Activated B cell treated with CpG ODN at 0.5 μM for 24 hours (primary cell): Measurements from ENCODE around the gene ATP1A1. TPM values are rescaled to one million over a fixed set of nuclear protein-coding genes. Genes with fewer than 3 reads are reported as not detected.

Experiments
- ATAC-seq: fragments of 200-7000 bp; cut with Tn5 transposase; one replicate; pipeline ENCODE4 v1.10.0; 2021; ENCODE audit warnings: low read depth, mild to moderate bottlenecking, moderate library complexity
- CTCF ChIA-PET: fragments of 350-600 bp; sonication (Branson Sonifier 250); formaldehyde crosslinking; loops from one replicate; lab custom pipeline; 2021; ENCODE audit warnings: antibody characterized with exemption; lab: Charles Lee
- POLR2A ChIA-PET: fragments of 350-600 bp; sonication (Branson Sonifier 250); formaldehyde crosslinking; loops from one replicate; lab custom pipeline; 2021; ENCODE audit warnings: antibody characterized with exemption; lab: Charles Lee
- DNase-seq: peaks from one replicate; pipeline ENCODE4 v3.0.0; 2022
- H3K27ac Mint-ChIP-seq: one replicate; pipeline ENCODE4 v1.8.0; 2020; ENCODE audit warnings: mixed read lengths
- H3K27me3 Mint-ChIP-seq: one replicate; pipeline ENCODE4 v1.8.0; 2021; ENCODE audit warnings: mixed read lengths
- H3K36me3 Mint-ChIP-seq: one replicate; pipeline ENCODE4 v1.8.0; 2021; ENCODE audit warnings: low read depth, mixed read lengths
- H3K4me1 Mint-ChIP-seq: one replicate; pipeline ENCODE4 v1.8.0; 2021; ENCODE audit warnings: mixed read lengths
- H3K4me3 Mint-ChIP-seq: one replicate; pipeline ENCODE4 v1.8.0; 2020; ENCODE audit warnings: mild to moderate bottlenecking, mixed read lengths
- H3K9me3 Mint-ChIP-seq: one replicate; pipeline ENCODE4 v1.8.0; 2020; ENCODE audit warnings: mixed read lengths
- intact Hi-C: fragments of 100-400 bp; cut with micrococcal nuclease; formaldehyde crosslinking; loops from one replicate; pipeline ENCODE4 v1.15.1; 2024
- total RNA-seq: library from RNA; stranded (reverse); gene quantifications from 2 replicates; pipeline ENCODE4 v1.2.3, GENCODE V29; 2022
- TF ChIP-seq, protein P1 (sequence below): fragments of 200-600 bp; IDR thresholded peaks from one replicate; pipeline ENCODE4 v1.8.0; 2022; ENCODE audit warnings: antibody characterized with exemption, mild to moderate bottlenecking

The ATP1A1 gene
- 139 and 151 TPM in 2 replicates for total RNA-seq

DNA sequence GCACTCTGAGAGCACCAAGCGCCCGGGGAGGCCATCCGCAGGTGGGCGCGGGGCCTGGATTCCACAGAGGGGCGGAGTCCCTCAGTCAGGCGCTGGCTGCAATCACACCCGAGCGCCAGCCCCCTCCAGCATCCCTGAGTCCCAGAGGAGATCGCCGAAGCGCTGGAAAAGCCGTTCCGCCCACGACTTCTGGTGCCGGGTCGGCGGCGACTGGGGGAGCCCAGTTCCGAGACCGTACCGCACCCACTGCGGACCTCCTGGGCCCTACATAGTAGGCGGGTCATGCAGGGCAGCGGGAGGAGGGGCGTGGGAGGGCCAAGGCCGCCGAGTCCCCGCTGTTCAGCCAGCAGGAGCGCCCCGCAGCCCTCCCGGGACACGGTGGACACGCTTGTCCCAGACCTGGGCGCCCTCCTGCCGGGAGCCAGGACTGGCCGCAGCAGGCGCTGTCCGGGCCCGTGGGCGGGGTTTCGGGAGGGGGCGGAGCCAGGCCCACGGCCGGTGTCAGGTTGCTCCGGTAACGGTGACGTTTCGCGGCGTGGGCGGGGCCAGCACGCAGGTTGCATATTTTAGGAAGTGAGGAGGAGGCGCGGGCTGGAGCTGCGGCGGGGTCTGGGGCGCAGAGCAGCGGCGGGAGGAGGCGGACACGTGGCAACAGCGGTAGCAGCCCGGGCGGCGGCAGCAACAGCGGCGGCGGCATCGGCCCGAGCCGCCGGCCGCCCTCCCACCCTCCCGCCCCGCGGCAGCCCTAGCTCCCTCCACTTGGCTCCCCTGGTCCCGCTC, at the start of gene ATP1A1:
Gene ATP1A1, plus strand, starts transcription at position 594 of the 780 bp plus-strand sequence. CDS start 268 bp downstream, outside the sequence.
- ATAC-seq: peak; percentile 75
- peaks cover 38% of the 10 kb centered on the region for H3K4me1 Mint-ChIP-seq
- no peaks in the 10 kb centered on the region for H3K9me3 Mint-ChIP-seq
- peak within 1 kb of the TSS; percentile 94 for H3K27ac Mint-ChIP-seq
- peaks cover 5% of the 10 kb centered on the region for H3K36me3 Mint-ChIP-seq
- peaks cover 2% of the 10 kb centered on the region for H3K27me3 Mint-ChIP-seq
- POLR2A ChIA-PET: interaction anchor here (0.6 to 2.2 kb wide), 12 partner anchors 9 to 1234 kb away, joined by 3 to 9 read pairs (median 4); no protein-coding TSS in a partner anchor
- TF ChIP-seq, protein P1, sequence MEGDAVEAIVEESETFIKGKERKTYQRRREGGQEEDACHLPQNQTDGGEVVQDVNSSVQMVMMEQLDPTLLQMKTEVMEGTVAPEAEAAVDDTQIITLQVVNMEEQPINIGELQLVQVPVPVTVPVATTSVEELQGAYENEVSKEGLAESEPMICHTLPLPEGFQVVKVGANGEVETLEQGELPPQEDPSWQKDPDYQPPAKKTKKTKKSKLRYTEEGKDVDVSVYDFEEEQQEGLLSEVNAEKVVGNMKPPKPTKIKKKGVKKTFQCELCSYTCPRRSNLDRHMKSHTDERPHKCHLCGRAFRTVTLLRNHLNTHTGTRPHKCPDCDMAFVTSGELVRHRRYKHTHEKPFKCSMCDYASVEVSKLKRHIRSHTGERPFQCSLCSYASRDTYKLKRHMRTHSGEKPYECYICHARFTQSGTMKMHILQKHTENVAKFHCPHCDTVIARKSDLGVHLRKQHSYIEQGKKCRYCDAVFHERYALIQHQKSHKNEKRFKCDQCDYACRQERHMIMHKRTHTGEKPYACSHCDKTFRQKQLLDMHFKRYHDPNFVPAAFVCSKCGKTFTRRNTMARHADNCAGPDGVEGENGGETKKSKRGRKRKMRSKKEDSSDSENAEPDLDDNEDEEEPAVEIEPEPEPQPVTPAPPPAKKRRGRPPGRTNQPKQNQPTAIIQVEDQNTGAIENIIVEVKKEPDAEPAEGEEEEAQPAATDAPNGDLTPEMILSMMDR: no peak
- peak within 1 kb of the TSS; percentile 91 for H3K4me3 Mint-ChIP-seq
- CTCF ChIA-PET: no interaction called here
- intact Hi-C loops: loop anchor here (1.0 to 10.0 kb wide), 12 partner anchors 7 to 1289 kb away; partner anchors contain the start of genes MAN1A2, TENT5C and TTF2
- DNase-seq: peak; percentile 99

DNA sequence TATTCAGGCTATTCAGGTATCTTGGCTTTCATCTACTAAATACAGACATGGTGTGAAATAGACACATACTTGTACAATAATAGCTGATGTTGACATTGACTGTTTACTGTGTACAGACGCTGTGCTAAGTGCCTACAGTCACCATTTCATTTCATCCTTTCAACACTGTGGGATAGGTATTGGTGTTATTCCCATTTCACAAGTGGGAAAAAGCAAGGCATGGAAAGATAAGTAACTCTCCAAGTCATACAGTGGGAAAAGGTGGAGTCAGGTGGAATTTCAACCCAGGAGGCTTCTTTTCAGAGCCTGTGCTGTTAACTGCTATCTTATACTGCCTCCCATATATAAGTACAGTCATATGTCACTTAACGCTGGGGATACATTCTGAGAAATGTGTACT, 49.6 kb upstream of the ATP1A1 start:
- Mint-ChIP-seq H3K4me3 (no peak overlapping the region), H3K9me3 (no peaks in the 10 kb centered on the region), H3K27ac (no peak overlapping the region), H3K36me3 (no peaks in the 10 kb centered on the region), H3K4me1 (peaks cover 21% of the 10 kb centered on the region), H3K27me3 (no peaks in the 10 kb centered on the region)
- ATAC-seq (no peak), DNase-seq (no peak)
- TF ChIP-seq, protein P1: no peak
- intact Hi-C loops: no loop called here
- CTCF ChIA-PET: no interaction called here
- POLR2A ChIA-PET: no interaction called here

DNA sequence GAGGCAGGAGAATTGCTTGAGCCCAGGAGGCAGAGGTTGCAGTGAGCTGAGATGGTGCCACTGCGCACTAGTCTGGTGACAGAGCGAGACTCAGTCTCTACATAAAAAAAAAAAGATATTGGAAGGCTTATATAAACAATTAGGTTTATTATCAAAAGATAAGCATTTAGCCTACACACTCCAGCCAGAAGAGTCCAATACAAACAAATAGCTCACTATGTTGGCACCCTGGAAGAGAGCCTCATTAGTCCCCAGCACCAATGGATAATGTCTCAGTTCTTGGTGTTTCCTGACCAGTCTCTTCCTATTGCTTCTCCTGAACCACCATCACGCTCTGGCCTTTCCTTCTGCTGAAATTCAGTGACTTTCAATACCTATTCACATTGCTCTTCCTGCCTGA, 48.6 kb upstream of the ATP1A1 start:
- Mint-ChIP-seq H3K27me3 (no peaks in the 10 kb centered on the region), H3K4me1 (peaks cover 21% of the 10 kb centered on the region), H3K36me3 (no peaks in the 10 kb centered on the region), H3K27ac (no peak overlapping the region), H3K4me3 (no peak overlapping the region), H3K9me3 (no peaks in the 10 kb centered on the region)
- CTCF ChIA-PET: no interaction called here
- intact Hi-C loops: no loop called here
- POLR2A ChIA-PET: no interaction called here
- ATAC-seq (no peak), DNase-seq (no peak)
- TF ChIP-seq, protein P1: no peak

DNA sequence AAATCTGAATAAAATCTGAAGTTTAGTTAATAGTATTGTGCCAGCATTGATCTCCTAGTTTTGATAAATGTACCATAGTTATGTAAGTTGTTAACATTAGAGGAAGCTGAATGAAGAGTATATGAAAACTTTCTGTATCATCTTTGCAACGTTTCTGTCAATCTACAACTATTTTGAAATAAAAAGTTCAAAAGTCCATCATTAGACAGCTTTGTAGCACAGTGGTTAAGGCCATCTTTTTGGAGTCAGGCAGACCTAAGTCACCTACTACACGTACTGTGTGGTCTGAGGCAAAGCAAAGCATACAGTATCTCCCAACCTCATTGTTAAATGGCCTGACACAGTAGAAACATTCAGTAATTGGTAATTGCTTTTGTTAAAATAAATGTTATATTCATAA, 47.9 kb upstream of the ATP1A1 start:
- Mint-ChIP-seq H3K27ac (no peak overlapping the region), H3K9me3 (no peaks in the 10 kb centered on the region), H3K4me1 (peaks cover 28% of the 10 kb centered on the region), H3K4me3 (no peak overlapping the region), H3K27me3 (no peaks in the 10 kb centered on the region), H3K36me3 (no peaks in the 10 kb centered on the region)
- DNase-seq: no peak
- intact Hi-C loops: no loop called here
- TF ChIP-seq, protein P1: no peak
- ATAC-seq: no peak
- CTCF ChIA-PET: no interaction called here
- POLR2A ChIA-PET: no interaction called here

DNA sequence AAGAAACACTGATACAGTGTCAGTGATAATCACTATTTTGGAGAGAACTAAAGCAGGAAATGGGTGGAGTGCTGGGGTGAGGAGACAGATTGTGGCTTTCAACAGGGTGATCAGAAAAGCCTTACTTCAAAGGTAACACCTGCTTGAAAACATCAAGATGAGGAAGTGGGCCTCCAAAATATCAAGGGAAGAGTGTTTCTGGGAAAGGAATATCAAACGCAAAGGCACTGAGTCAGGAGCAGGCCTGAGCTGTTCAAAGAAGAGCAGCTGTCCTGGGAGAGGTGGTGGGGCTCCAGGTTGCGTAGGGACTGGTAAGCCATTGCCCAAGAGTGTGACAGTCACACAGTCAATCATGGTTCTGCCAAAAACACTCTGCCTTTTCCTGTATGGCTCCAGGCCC, 47.1 kb upstream of the ATP1A1 start:
- H3K4me1 Mint-ChIP-seq: peaks cover 31% of the 10 kb centered on the region
- TF ChIP-seq, protein P1: no peak
- no peak for DNase-seq
- no peaks in the 10 kb centered on the region for H3K36me3 Mint-ChIP-seq
- peak overlapping the region; percentile 77 for H3K27ac Mint-ChIP-seq
- no peak for ATAC-seq
- peak overlapping the region; percentile 30 for H3K4me3 Mint-ChIP-seq
- intact Hi-C loops: no loop called here
- H3K27me3 Mint-ChIP-seq: no peaks in the 10 kb centered on the region
- CTCF ChIA-PET: no interaction called here
- H3K9me3 Mint-ChIP-seq: no peaks in the 10 kb centered on the region
- POLR2A ChIA-PET: no interaction called here
